Measurements from ENCODE around the gene CERS3. TPM values are rescaled to one million over a fixed set of nuclear protein-coding genes. Genes with fewer than 3 reads are reported as not detected.

Gene CERS3
- total RNA-seq, 1 donor = not detected

DNA sequence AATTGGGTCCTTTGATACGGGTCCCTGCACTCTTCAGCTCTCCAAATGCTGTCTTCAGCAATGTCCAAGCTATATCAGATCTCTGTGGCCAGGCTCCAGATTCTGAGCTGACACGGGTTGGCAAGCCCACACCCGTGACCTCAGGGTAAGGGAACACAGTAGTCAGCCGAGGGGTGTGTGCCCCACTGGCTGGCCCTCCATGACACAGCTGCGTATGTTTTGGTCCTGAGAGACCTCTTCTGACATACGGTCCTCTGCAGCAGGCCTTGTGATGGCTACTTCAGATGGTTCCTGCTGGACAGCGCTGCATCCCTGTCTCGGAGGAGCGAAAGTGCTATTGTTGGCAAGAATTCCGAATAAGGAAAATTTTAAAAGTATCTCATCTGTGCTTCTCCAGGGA, 101.8 kb downstream of the CERS3 start:
- no peaks in the 10 kb centered on the region for H3K27me3 ChIP-seq (ENCODE audit: insufficient read depth, low read length)
- H3K4me3 ChIP-seq (ENCODE audit: insufficient read depth, low read length) = no peak overlapping the region
- no peaks in the 10 kb centered on the region for H3K36me3 ChIP-seq (ENCODE audit: insufficient read depth, low read length)
- no peaks in the 10 kb centered on the region for H4K20me1 ChIP-seq (ENCODE audit: insufficient read depth, low read length)
- no peaks in the 10 kb centered on the region for H3K79me2 ChIP-seq (ENCODE audit: insufficient read depth, low read length)
- TF ChIP-seq, protein P1, sequence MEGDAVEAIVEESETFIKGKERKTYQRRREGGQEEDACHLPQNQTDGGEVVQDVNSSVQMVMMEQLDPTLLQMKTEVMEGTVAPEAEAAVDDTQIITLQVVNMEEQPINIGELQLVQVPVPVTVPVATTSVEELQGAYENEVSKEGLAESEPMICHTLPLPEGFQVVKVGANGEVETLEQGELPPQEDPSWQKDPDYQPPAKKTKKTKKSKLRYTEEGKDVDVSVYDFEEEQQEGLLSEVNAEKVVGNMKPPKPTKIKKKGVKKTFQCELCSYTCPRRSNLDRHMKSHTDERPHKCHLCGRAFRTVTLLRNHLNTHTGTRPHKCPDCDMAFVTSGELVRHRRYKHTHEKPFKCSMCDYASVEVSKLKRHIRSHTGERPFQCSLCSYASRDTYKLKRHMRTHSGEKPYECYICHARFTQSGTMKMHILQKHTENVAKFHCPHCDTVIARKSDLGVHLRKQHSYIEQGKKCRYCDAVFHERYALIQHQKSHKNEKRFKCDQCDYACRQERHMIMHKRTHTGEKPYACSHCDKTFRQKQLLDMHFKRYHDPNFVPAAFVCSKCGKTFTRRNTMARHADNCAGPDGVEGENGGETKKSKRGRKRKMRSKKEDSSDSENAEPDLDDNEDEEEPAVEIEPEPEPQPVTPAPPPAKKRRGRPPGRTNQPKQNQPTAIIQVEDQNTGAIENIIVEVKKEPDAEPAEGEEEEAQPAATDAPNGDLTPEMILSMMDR (IDR thresholded peaks at IDR 0.05; ENCODE audit: extremely low read depth, low read depth, low read length) = no peak
- no peak overlapping the region for H3K4me2 ChIP-seq (ENCODE audit: insufficient read depth, low read length)
- no peaks in the 10 kb centered on the region for H3K9me3 ChIP-seq (ENCODE audit: low read depth, low read length)
- no peak overlapping the region for H3K27ac ChIP-seq (ENCODE audit: low read depth, low read length)
- no peaks in the 10 kb centered on the region for H3K4me1 ChIP-seq (ENCODE audit: insufficient read depth, low read length)
- no peak for DNase-seq (ENCODE audit: insufficient read length, low spot score, missing footprints)
- no peak overlapping the region for H2AFZ ChIP-seq (ENCODE audit: low read length)

GRCh38 chr15:100405179-100405578, 123.6 kb downstream of the CERS3 start:
- no peak overlapping the region for H3K4me2 ChIP-seq (ENCODE audit: insufficient read depth, low read length)
- H2AFZ ChIP-seq (ENCODE audit: low read length) = no peak overlapping the region
- no peak overlapping the region for H3K4me3 ChIP-seq (ENCODE audit: insufficient read depth, low read length)
- no peaks in the 10 kb centered on the region for H3K27me3 ChIP-seq (ENCODE audit: insufficient read depth, low read length)
- TF ChIP-seq, protein P1 (IDR thresholded peaks at IDR 0.05; ENCODE audit: extremely low read depth, low read depth, low read length) = no peak
- no peaks in the 10 kb centered on the region for H3K36me3 ChIP-seq (ENCODE audit: insufficient read depth, low read length)
- no peaks in the 10 kb centered on the region for H3K4me1 ChIP-seq (ENCODE audit: insufficient read depth, low read length)
- no peak for DNase-seq (ENCODE audit: insufficient read length, low spot score, missing footprints)
- H4K20me1 ChIP-seq (ENCODE audit: insufficient read depth, low read length) = no peaks in the 10 kb centered on the region
- no peaks in the 10 kb centered on the region for H3K79me2 ChIP-seq (ENCODE audit: insufficient read depth, low read length)
- peaks cover 3% of the 10 kb centered on the region for H3K9me3 ChIP-seq (ENCODE audit: low read depth, low read length)
- H3K27ac ChIP-seq (ENCODE audit: low read depth, low read length) = no peak overlapping the region

DNA sequence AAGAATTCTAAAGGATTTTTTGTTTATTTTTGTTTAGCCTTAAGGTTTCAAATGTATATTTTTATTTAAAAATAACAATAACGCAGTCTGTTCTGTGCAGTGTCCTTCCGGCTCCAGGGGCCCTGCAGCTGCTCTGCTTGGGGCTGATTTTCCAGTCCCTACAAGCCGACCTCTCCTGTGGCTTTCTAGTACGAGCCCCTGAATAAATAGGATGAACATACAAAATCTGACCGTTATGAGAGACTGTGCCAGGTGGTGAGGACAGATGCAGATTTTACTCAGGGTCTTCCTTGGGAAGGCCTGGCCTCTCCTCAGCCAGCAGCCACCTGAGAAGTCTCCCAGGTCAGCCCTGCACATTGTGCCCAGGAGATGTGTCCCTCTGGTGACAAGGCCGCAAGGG, 127.8 kb downstream of the CERS3 start:
- H3K27ac ChIP-seq (ENCODE audit: low read depth, low read length) = no peak overlapping the region
- no peaks in the 10 kb centered on the region for H3K4me1 ChIP-seq (ENCODE audit: insufficient read depth, low read length)
- no peaks in the 10 kb centered on the region for H4K20me1 ChIP-seq (ENCODE audit: insufficient read depth, low read length)
- H3K79me2 ChIP-seq (ENCODE audit: insufficient read depth, low read length) = no peaks in the 10 kb centered on the region
- no peak overlapping the region for H3K4me3 ChIP-seq (ENCODE audit: insufficient read depth, low read length)
- DNase-seq (ENCODE audit: insufficient read length, low spot score, missing footprints) = no peak
- H2AFZ ChIP-seq (ENCODE audit: low read length) = no peak overlapping the region
- no peak overlapping the region for H3K4me2 ChIP-seq (ENCODE audit: insufficient read depth, low read length)
- no peaks in the 10 kb centered on the region for H3K36me3 ChIP-seq (ENCODE audit: insufficient read depth, low read length)
- no peaks in the 10 kb centered on the region for H3K27me3 ChIP-seq (ENCODE audit: insufficient read depth, low read length)
- TF ChIP-seq, protein P1 (IDR thresholded peaks at IDR 0.05; ENCODE audit: extremely low read depth, low read depth, low read length) = no peak
- peaks cover 3% of the 10 kb centered on the region for H3K9me3 ChIP-seq (ENCODE audit: low read depth, low read length)

DNA sequence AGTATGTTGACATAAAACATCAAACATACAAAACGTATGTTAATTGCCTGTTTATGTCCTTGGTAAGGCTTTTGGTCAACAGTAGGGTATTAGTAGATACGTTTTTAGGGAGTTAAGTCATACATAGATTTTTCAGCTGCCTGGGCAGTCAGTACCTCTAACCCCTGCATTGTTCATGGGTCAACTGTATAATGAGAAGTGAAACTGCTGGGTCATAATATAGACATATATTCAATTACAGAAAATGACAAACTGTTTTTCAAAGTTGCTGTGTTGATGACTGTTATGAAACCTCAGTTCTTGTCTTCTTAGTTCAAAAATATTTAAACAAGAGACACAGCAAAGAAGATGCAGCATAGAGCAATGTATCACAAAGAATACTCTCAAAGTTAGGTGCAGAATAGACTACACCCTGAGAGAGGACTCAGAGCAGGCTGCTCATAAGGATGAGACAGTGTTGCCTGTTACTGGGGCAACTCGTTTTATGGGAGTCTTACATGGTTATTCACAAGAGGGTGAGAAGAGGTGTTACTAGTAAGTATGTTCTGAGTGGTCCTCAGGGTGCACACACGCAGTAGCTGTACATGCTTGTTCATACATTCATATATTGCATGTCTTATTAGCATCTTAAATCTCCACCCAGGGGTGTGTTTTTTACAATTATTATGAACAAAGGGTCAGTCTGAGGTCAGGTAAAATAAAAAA, 133.9 kb downstream of the CERS3 start:
- H3K4me3 ChIP-seq (ENCODE audit: insufficient read depth, low read length) = no peak overlapping the region
- no peak overlapping the region for H3K4me2 ChIP-seq (ENCODE audit: insufficient read depth, low read length)
- DNase-seq (ENCODE audit: insufficient read length, low spot score, missing footprints) = no peak
- no peaks in the 10 kb centered on the region for H3K4me1 ChIP-seq (ENCODE audit: insufficient read depth, low read length)
- no peak overlapping the region for H3K27ac ChIP-seq (ENCODE audit: low read depth, low read length)
- no peaks in the 10 kb centered on the region for H3K27me3 ChIP-seq (ENCODE audit: insufficient read depth, low read length)
- no peaks in the 10 kb centered on the region for H3K36me3 ChIP-seq (ENCODE audit: insufficient read depth, low read length)
- H2AFZ ChIP-seq (ENCODE audit: low read length) = no peak overlapping the region
- H4K20me1 ChIP-seq (ENCODE audit: insufficient read depth, low read length) = no peaks in the 10 kb centered on the region
- TF ChIP-seq, protein P1 (IDR thresholded peaks at IDR 0.05; ENCODE audit: extremely low read depth, low read depth, low read length) = no peak
- H3K9me3 ChIP-seq (ENCODE audit: low read depth, low read length) = no peaks in the 10 kb centered on the region
- H3K79me2 ChIP-seq (ENCODE audit: insufficient read depth, low read length) = no peaks in the 10 kb centered on the region

Measured in osteoblast (primary cell).